Nephron (organoid): Measurements from ENCODE around the gene LPP.

Experiments used
- H3K27ac Mint-ChIP-seq, 3 experiments: 2 replicates each; pipeline ENCODE4 v1.8.0; 2020; ENCODE audit warnings: mixed read lengths in 3 of 3, mild to moderate bottlenecking in 2 of 3, moderate library complexity in 1 of 3
- H3K27me3 Mint-ChIP-seq: 2 replicates; pipeline ENCODE4 v1.8.0; 2021; ENCODE audit warnings: low read depth, mild to moderate bottlenecking, moderate library complexity, mixed read lengths
- H3K36me3 Mint-ChIP-seq: 2 replicates; pipeline ENCODE4 v1.8.0; 2020; ENCODE audit warnings: low read depth, mixed read lengths
- H3K4me1 Mint-ChIP-seq: 2 replicates; pipeline ENCODE4 v1.8.0; 2020; ENCODE audit warnings: mixed read lengths
- H3K4me3 Mint-ChIP-seq, 3 experiments: 2 replicates each; pipeline ENCODE4 v1.8.0; 2020; ENCODE audit warnings: mild to moderate bottlenecking in 3 of 3, mixed read lengths in 3 of 3, moderate library complexity in 2 of 3
- H3K9me3 Mint-ChIP-seq: 2 replicates; pipeline ENCODE4 v1.8.0; 2020; ENCODE audit warnings: mixed read lengths
- CTCF ChIP-seq, 3 experiments: fragments of 200-600 bp; sonication (generic); IDR thresholded peaks; one replicate each; pipeline ENCODE4 v1.5.0; 2021; ENCODE audit warnings: antibody characterized with exemption in 3 of 3; ENCODE audit not compliant: unreplicated experiment in 3 of 3

Gene LPP

GRCh38 chr3:188659449-188660090, 505.6 kb downstream of the LPP start:
- Mint-ChIP-seq H3K27me3 (no peaks in the 10 kb centered on the region), H3K4me1 (no peaks in the 10 kb centered on the region), H3K36me3 (no peaks in the 10 kb centered on the region), H3K9me3 (no peaks in the 10 kb centered on the region), H3K4me3 (no peak overlapping the region), H3K27ac (no peak overlapping the region)
- no peak for TF ChIP-seq CTCF (IDR thresholded peaks at IDR 0.05; ENCODE audit: unreplicated experiment in 3 of 3)

GRCh38 chr3:188660415-188660814, 506.5 kb downstream of the LPP start:
- Mint-ChIP-seq H3K27ac (no peak overlapping the region), H3K4me3 (no peak overlapping the region), H3K9me3 (no peaks in the 10 kb centered on the region), H3K27me3 (no peaks in the 10 kb centered on the region), H3K4me1 (no peaks in the 10 kb centered on the region), H3K36me3 (no peaks in the 10 kb centered on the region)
- no peak for TF ChIP-seq CTCF (IDR thresholded peaks at IDR 0.05; ENCODE audit: unreplicated experiment in 3 of 3)

- Mint-ChIP-seq H3K27me3 (no peaks in the 10 kb centered on the region), H3K4me3 (no peak overlapping the region), H3K4me1 (no peaks in the 10 kb centered on the region), H3K27ac (no peak overlapping the region), H3K9me3 (no peaks in the 10 kb centered on the region), H3K36me3 (no peaks in the 10 kb centered on the region)
- no peak for TF ChIP-seq CTCF (IDR thresholded peaks at IDR 0.05; ENCODE audit: unreplicated experiment in 3 of 3)
Observed at GRCh38 chr3:188661806-188662205, 507.8 kb downstream of the LPP start.

GRCh38 chr3:188662214-188662613, 508.3 kb downstream of the LPP start:
- Mint-ChIP-seq H3K36me3 (no peaks in the 10 kb centered on the region), H3K4me1 (no peaks in the 10 kb centered on the region), H3K27me3 (no peaks in the 10 kb centered on the region), H3K4me3 (no peak overlapping the region), H3K9me3 (no peaks in the 10 kb centered on the region), H3K27ac (no peak overlapping the region)
- TF ChIP-seq CTCF (IDR thresholded peaks at IDR 0.05; ENCODE audit: unreplicated experiment in 3 of 3) = no peak

GRCh38 chr3:188662795-188663194, 508.8 kb downstream of the LPP start:
- H3K9me3 Mint-ChIP-seq = no peaks in the 10 kb centered on the region
- no peaks in the 10 kb centered on the region for H3K27me3 Mint-ChIP-seq

More at GRCh38 chr3:188662795-188663194, 508.8 kb downstream of the LPP start:
- Mint-ChIP-seq H3K4me3 (no peak overlapping the region), H3K4me1 (no peaks in the 10 kb centered on the region), H3K36me3 (no peaks in the 10 kb centered on the region), H3K27ac (no peak overlapping the region)
- no peak for TF ChIP-seq CTCF (IDR thresholded peaks at IDR 0.05; ENCODE audit: unreplicated experiment in 3 of 3)
